ENCODE results near the gene MED26. TPM values are rescaled to one million over a fixed set of nuclear protein-coding genes. Genes with fewer than 3 reads are reported as not detected.

MED26 gene
- total and polyA plus RNA-seq, 4 donors = 7.0 to 18.2 (median 8.2) TPM

DNA sequence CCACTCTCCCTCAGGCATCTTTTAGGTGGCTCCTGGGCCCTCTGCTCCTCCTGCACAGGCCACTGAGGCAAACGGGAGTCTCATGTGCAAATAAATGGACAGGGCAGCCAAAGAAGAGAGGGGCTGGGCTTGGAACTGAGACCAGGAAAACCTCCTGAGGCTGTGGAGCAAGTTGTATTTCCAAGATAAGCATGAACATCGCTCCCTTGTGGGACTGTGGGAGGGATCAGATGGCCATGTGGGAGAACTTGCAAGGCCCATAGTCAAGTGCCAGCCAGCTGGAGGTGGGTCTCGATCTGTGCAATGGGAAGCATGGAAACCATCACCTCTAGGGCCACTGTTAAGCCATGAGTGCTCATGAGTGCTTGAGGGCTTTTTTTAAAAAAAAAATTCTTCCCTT, 24.9 kb downstream of the MED26 start:
- DNase-seq (no peak), ATAC-seq (ENCODE audit: insufficient read depth, low FRiP score) (no peak)
- no peaks in the 10 kb centered on the region for H3K9me3 ChIP-seq (ENCODE audit: control insufficient read depth in 4 of 4, insufficient read depth in 3 of 4, low read length in 3 of 4)
- WGBS, 2 donors = 59 to 86% methylated on average over 3 of the region's 3 CpGs
- TF ChIP-seq, protein P1, sequence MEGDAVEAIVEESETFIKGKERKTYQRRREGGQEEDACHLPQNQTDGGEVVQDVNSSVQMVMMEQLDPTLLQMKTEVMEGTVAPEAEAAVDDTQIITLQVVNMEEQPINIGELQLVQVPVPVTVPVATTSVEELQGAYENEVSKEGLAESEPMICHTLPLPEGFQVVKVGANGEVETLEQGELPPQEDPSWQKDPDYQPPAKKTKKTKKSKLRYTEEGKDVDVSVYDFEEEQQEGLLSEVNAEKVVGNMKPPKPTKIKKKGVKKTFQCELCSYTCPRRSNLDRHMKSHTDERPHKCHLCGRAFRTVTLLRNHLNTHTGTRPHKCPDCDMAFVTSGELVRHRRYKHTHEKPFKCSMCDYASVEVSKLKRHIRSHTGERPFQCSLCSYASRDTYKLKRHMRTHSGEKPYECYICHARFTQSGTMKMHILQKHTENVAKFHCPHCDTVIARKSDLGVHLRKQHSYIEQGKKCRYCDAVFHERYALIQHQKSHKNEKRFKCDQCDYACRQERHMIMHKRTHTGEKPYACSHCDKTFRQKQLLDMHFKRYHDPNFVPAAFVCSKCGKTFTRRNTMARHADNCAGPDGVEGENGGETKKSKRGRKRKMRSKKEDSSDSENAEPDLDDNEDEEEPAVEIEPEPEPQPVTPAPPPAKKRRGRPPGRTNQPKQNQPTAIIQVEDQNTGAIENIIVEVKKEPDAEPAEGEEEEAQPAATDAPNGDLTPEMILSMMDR (IDR thresholded peaks at IDR 0.05; ENCODE audit: control extremely low read depth, extremely low read depth) = no peak
- H3K4me1 ChIP-seq (ENCODE audit: control insufficient read depth in 5 of 5, insufficient read depth in 5 of 5, low read length in 5 of 5) = peaks cover 0 to 23% (median 7%) of the 10 kb centered on the region in 5 donors
- no peak overlapping the region for H3K4me3 ChIP-seq
- no peaks in the 10 kb centered on the region for H3K27me3 ChIP-seq (ENCODE audit: control insufficient read depth in 3 of 3, insufficient read depth in 3 of 3, low read length in 2 of 3)
- H3K36me3 ChIP-seq (ENCODE audit: control insufficient read depth in 4 of 4, insufficient read depth in 4 of 4, low read length in 4 of 4) = peaks cover 0 to 4% (median 0%) of the 10 kb centered on the region in 4 donors
- no peak overlapping the region for H3K27ac ChIP-seq (ENCODE audit: low read depth in 1 of 2, low read length in 1 of 2)
- H3K9ac ChIP-seq (ENCODE audit: insufficient read depth in 1 of 2, low read length in 2 of 2) = no peak overlapping the region

DNA sequence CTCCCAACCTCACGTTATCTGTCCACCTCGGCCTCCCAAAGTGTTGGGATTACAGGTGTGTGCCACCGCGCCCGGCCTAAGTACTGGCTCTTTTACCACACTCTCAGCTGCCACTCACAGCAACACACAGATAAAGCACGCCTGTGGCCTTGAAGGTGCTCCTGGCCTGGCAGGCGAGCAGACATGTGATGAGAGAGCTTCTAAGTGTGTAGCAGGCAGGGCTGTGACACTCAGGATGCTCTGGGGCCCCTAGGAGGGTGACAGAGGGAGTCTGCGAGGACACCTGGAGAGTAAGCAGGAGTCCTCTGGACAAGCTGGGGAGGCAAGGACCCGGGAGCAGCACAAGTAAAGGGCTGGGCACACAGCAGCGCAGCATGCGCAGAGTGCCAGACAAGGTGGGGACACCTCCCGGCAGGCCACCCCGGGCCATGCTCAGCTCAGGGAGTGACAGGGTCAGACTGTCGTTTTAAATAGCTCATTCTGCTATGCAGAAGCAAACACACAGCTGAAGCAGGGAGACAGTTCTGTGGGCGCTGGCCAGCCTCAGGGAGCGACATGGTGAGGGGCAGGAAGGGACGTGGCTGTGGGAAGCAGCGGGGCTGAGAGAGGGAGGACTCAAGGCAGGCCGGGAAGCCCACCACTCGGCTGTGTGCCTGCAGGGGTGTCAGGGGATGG, 26.5 kb downstream of the MED26 start:
- H3K36me3 ChIP-seq (ENCODE audit: control insufficient read depth in 4 of 4, insufficient read depth in 4 of 4, low read length in 4 of 4) = peaks cover 0 to 1% (median 0%) of the 10 kb centered on the region in 4 donors
- no peak overlapping the region for H3K9ac ChIP-seq (ENCODE audit: insufficient read depth in 1 of 2, low read length in 2 of 2)
- no peak overlapping the region for H3K4me3 ChIP-seq
- H3K27me3 ChIP-seq (ENCODE audit: control insufficient read depth in 3 of 3, insufficient read depth in 3 of 3, low read length in 2 of 3) = no peaks in the 10 kb centered on the region
- no peak for ATAC-seq (ENCODE audit: insufficient read depth, low FRiP score)
- TF ChIP-seq, protein P1 (IDR thresholded peaks at IDR 0.05; ENCODE audit: control extremely low read depth, extremely low read depth) = no peak
- H3K27ac ChIP-seq (ENCODE audit: low read depth in 1 of 2, low read length in 1 of 2) = no peak overlapping the region
- no peak for DNase-seq
- H3K4me1 ChIP-seq (ENCODE audit: control insufficient read depth in 5 of 5, insufficient read depth in 5 of 5, low read length in 5 of 5) = peaks cover 0 to 20% (median 0%) of the 10 kb centered on the region in 5 donors
- H3K9me3 ChIP-seq (ENCODE audit: control insufficient read depth in 4 of 4, insufficient read depth in 3 of 4, low read length in 3 of 4) = no peaks in the 10 kb centered on the region
- 92 to 95% methylated on average over 20 of the region's 20 CpGs for WGBS, 2 donors

DNA sequence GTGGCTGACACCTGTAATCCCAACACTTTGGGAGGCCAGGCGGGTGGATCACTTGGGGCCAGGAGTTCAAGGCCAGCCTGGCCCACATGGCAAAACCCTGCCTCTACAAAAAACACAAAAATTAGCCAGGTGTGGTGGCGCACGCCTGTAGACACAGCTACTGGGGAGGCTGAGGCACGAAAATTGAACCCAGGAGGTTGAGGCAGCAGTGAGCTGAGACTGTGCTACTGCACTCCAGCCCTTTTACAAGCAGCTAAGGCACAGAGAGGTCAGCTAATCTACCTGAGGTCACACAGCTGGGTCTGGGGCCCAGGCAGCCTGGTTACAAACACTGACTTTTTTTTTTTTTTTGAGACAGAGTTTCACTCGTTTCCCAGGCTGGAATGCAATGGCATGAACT, 27.2 kb downstream of the MED26 start:
- Histone ChIP-seq H3K4me1 (ENCODE audit: control insufficient read depth in 5 of 5, insufficient read depth in 5 of 5, low read length in 5 of 5) (peaks cover 0 to 20% (median 0%) of the 10 kb centered on the region in 5 donors), H3K27ac (ENCODE audit: low read depth in 1 of 2, low read length in 1 of 2) (no peak overlapping the region), H3K9me3 (ENCODE audit: control insufficient read depth in 4 of 4, insufficient read depth in 3 of 4, low read length in 3 of 4) (no peaks in the 10 kb centered on the region), H3K36me3 (ENCODE audit: control insufficient read depth in 4 of 4, insufficient read depth in 4 of 4, low read length in 4 of 4) (no peaks in the 10 kb centered on the region), H3K27me3 (ENCODE audit: control insufficient read depth in 3 of 3, insufficient read depth in 3 of 3, low read length in 2 of 3) (no peaks in the 10 kb centered on the region), H3K9ac (ENCODE audit: insufficient read depth in 1 of 2, low read length in 2 of 2) (no peak overlapping the region), H3K4me3 (no peak overlapping the region)
- 92 to 95% methylated on average over 5 of the region's 5 CpGs for WGBS, 2 donors
- no peak for ATAC-seq (ENCODE audit: insufficient read depth, low FRiP score)
- DNase-seq = no peak
- TF ChIP-seq, protein P1 (IDR thresholded peaks at IDR 0.05; ENCODE audit: control extremely low read depth, extremely low read depth) = no peak
